Measurements from ENCODE around the gene MTHFD2L.

The MTHFD2L gene

DNA sequence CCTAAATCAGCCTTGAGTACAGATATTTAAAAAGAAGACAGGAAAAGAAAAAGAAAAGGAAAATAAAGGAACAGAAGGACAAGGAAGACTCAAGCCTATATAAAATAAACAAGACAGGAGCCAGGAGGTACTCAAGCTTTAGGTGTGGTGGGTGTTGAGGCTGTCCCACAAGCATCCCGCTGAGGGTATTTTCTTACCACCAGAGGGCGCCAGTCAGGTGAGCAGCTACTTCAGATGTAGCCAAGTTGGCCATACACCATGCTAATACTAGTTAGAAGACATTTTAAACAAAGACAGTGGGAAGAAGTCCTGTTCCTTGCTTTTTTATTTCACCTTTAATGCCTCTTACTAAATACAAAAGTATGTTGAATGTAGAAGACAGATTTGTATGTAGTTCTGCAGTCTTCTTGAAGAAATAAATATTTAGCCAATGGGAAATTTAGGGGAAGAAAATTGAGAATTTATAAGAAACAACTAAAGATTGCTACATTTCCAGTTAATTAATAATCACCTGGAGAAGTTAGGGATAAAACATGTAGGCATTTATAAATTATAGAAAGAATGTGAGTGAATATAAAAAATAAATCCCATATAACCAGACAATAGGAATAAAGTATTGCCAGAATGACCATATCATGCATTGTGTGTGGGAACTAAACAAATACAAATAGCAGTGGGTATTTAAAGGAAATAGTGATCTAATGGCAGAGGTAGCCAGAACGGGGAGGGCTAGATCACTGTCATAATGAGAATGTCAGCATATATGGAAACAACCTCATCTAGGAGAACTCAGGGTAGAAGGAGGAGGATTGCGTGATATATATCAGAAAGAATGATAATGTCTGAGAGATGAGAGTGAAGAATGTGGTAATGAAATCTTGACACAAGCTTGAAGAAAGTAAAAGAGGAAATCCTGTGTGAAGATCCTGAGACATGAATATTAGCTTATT lies 71.0 kb downstream of the MTHFD2L start:
- no peak for DNase-seq (ENCODE audit: extremely low read depth, low read depth)
- TF ChIP-seq, protein P1, sequence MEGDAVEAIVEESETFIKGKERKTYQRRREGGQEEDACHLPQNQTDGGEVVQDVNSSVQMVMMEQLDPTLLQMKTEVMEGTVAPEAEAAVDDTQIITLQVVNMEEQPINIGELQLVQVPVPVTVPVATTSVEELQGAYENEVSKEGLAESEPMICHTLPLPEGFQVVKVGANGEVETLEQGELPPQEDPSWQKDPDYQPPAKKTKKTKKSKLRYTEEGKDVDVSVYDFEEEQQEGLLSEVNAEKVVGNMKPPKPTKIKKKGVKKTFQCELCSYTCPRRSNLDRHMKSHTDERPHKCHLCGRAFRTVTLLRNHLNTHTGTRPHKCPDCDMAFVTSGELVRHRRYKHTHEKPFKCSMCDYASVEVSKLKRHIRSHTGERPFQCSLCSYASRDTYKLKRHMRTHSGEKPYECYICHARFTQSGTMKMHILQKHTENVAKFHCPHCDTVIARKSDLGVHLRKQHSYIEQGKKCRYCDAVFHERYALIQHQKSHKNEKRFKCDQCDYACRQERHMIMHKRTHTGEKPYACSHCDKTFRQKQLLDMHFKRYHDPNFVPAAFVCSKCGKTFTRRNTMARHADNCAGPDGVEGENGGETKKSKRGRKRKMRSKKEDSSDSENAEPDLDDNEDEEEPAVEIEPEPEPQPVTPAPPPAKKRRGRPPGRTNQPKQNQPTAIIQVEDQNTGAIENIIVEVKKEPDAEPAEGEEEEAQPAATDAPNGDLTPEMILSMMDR (IDR thresholded peaks at IDR 0.05; ENCODE audit: low read depth, low read length) = peak; percentile 73

DNA sequence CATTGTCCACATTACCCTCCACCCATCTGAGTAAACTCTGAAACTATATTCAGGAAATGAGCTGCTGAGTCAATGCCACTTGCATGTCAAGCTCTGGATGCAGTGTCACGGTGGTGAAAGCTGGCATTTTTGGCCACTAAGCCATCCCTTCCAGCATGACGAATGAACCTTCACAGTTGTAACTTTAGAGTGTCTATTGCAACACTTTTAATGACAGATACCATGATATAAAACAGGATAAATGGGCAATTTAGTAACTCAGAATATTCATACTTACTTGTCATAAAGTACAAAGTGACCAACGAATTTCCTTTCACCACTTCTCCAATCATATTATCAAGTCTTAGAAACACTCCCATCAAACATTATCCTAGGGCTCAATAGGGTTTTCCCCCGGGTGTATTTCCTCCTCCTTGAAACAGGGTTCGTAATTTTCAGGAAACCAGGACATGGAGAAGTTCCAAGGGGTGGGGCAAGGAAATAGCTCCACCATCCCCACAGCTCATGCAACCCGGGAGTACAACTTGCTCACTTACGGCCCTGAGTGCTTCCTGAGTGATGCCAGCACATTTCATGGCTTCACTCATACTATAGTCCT lies 73.1 kb downstream of the MTHFD2L start:
- TF ChIP-seq, protein P1 (IDR thresholded peaks at IDR 0.05; ENCODE audit: low read depth, low read length) = no peak
- DNase-seq (ENCODE audit: extremely low read depth, low read depth) = peak; percentile 76

DNA sequence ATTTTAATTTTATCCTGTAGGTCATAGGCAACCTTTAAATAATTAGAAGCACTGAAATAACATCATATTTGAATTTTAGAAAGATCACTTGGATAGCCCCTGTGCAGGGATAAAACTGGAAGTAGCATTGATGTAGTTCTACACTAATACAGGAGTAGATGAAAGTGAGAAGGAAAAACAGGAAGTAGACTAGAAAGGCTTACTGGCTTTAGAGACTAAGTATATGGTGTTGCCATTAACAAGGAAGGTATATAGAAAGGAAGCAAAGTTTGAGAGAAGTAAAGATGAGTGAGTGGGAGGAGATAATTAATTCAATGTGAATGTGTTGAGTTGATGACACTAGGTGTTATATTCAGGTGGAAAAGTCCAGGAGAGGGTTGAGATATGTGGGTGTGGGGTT lies 77.2 kb downstream of the MTHFD2L start:
- no peak for DNase-seq (ENCODE audit: extremely low read depth, low read depth)
- TF ChIP-seq, protein P1 (IDR thresholded peaks at IDR 0.05; ENCODE audit: low read depth, low read length) = no peak

DNA sequence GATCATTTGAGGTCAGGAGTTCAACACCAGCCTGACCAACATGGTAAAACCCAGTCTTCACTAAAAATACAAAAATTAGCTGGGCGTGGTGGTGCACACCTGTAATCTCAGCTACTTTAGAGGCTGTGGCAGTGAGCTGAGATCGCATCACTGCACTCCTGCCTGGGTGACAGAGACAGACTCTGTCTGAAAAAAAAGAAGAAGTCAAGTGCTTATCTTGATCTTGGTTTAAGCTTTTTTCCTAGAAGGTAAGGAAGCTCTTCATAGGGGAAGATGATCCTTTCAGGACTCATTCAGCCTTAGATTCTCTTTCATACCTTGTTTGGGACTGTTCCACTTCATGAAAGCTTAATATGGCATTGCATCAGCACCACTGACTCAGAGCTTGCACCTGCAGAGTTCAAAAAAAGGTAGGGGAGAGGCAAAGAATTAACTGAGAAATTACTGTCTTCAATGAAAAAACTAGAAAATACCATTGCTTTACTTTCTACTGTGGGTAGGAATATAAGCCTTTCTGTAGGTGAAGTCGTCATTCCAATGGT lies 79.6 kb downstream of the MTHFD2L start:
- TF ChIP-seq, protein P1 (IDR thresholded peaks at IDR 0.05; ENCODE audit: low read depth, low read length) = no peak
- DNase-seq (ENCODE audit: extremely low read depth, low read depth) = no peak

DNA sequence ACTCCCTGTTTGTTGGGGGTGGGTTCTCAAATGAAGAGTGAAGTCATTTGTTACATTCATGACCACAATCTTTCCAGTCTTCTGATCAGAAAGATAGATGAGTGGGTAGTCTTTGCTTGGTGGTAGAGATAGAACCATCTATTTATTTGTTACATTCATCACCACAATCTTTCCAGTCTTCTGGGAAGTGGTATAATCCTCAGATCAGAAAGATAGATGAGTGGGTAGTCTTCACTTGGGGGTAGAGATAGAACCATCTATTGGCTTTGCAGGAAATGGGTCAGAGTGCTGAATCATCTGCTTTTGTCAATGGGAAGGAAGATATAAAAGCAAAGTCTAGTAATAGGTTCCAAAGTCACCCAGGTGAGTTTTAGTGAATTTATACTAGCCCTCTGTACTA lies 86.1 kb downstream of the MTHFD2L start:
- no peak for DNase-seq (ENCODE audit: extremely low read depth, low read depth)
- TF ChIP-seq, protein P1 (IDR thresholded peaks at IDR 0.05; ENCODE audit: low read depth, low read length) = no peak

DNA sequence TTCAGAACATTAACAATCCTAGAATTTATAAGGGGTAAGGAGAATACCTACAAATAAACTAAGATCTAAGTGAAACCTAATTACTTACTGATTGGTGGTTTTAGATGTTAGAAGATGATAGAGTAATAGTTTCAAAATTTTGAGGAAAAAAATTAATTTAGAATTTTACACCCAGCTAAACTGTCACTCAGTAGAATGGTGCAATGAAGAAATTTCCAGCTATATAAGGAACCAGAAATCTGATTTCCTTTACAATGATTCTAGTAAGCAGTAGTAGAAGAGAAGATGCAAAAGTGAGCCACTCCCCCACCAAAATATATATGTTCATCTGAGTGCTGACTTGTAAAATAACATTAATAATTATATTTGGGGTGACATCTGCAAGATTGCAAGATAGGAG lies 95.0 kb downstream of the MTHFD2L start:
- no peak for DNase-seq (ENCODE audit: extremely low read depth, low read depth)
- TF ChIP-seq, protein P1 (IDR thresholded peaks at IDR 0.05; ENCODE audit: low read depth, low read length) = no peak

DNA sequence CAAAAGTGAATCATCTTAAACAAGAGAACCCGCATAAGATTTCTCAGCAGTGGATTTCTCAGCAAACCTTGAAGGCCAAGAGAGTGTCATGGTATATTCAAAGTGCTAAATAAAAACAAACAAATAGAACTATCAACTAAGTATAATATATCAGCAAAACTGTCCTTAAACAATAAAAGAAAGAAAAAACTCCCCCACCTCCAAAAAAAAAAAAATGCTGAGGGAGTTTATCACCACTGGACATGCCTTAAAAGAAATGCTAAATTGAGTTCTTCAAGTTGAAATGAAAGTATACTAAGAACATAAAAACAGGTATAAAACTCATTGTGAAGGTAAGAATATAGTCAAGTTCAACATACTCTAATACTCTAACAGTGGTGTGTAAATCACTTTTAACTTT lies 96.5 kb downstream of the MTHFD2L start:
- TF ChIP-seq, protein P1 (IDR thresholded peaks at IDR 0.05; ENCODE audit: low read depth, low read length) = no peak

More for the DNA sequence above, 96.5 kb downstream of the MTHFD2L start:
- DNase-seq (ENCODE audit: extremely low read depth, low read depth) = no peak

Data from AG09319 (cell line).